BE2C (cell line): Measurements from ENCODE around the gene LLGL2.

Experiments
- DNase-seq: peaks from one replicate; pipeline ENCODE4 v3.0.0-alpha.2; 2020
- H3K27me3 ChIP-seq: fragments of 250-450 bp; sonication (Bioruptor Pico); 2 replicates; pipeline ENCODE4 v1.5.1; 2020; ENCODE audit warnings: mild to moderate bottlenecking
- H3K36me3 ChIP-seq: fragments of 250-450 bp; sonication (Bioruptor Pico); 2 replicates; pipeline ENCODE4 v1.5.1; 2020; ENCODE audit warnings: mild to moderate bottlenecking
- H3K4me1 ChIP-seq: fragments of 250-450 bp; sonication (Bioruptor Pico); 2 replicates; pipeline ENCODE4 v1.5.1; 2020
- H3K4me3 ChIP-seq: 2 replicates; pipeline ENCODE4 v1.5.1; 2011; ENCODE audit warnings: low read depth, low read length
- H3K9me3 ChIP-seq: fragments of 250-450 bp; sonication (Bioruptor Pico); 2 replicates; pipeline ENCODE4 v1.5.1; 2020
- TF ChIP-seq, protein P1 (sequence below): IDR thresholded peaks from 2 replicates; pipeline ENCODE4 v1.5.1; 2012; ENCODE audit warnings: mild to moderate bottlenecking, low read depth, low read length

The LLGL2 gene

DNA sequence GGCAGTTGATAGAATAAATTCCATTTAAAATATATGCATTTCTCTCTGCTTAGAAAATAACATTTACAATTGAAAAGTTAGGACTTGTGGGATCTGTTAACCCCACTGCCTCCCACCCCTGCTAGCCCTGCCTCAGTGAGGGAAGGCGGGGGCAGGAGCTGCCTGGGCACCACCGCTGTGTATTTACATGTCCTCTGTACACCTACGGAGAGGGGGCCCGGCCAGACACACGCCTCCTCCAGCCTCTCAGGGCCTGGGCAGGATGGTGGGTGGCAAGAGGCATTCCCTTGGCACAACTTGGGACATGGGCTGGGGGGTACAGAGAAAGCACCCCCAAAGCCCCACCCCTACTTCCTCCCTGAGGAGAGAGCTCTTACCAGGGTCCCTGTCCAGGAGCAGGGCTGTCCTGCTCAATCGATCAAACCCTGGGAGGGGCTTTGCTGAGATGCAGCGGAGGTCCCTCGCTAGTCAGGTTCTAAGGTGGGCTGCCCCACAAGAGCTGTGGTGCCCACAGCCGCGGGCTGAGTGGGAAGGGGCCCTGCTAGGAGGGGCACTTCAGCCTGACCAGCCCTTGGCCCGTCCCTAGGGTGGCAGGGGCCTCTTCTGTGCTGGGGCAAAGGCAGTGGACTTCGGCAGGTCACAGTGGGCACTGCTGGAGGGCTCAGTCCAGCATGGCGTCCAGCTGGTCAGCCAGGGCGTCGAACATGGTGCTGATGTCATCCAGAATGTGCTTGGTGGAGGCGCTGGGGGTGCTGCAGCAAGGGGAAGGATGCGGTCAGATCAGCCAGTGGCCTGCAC, 24.9 kb upstream of the LLGL2 start:
- Histone ChIP-seq H3K36me3 (peaks cover 55% of the 10 kb centered on the region), H3K9me3 (no peaks in the 10 kb centered on the region), H3K27me3 (no peaks in the 10 kb centered on the region), H3K4me3 (no peak overlapping the region), H3K4me1 (no peaks in the 10 kb centered on the region)
- no peak for DNase-seq
- TF ChIP-seq, protein P1, sequence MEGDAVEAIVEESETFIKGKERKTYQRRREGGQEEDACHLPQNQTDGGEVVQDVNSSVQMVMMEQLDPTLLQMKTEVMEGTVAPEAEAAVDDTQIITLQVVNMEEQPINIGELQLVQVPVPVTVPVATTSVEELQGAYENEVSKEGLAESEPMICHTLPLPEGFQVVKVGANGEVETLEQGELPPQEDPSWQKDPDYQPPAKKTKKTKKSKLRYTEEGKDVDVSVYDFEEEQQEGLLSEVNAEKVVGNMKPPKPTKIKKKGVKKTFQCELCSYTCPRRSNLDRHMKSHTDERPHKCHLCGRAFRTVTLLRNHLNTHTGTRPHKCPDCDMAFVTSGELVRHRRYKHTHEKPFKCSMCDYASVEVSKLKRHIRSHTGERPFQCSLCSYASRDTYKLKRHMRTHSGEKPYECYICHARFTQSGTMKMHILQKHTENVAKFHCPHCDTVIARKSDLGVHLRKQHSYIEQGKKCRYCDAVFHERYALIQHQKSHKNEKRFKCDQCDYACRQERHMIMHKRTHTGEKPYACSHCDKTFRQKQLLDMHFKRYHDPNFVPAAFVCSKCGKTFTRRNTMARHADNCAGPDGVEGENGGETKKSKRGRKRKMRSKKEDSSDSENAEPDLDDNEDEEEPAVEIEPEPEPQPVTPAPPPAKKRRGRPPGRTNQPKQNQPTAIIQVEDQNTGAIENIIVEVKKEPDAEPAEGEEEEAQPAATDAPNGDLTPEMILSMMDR: no peak

DNA sequence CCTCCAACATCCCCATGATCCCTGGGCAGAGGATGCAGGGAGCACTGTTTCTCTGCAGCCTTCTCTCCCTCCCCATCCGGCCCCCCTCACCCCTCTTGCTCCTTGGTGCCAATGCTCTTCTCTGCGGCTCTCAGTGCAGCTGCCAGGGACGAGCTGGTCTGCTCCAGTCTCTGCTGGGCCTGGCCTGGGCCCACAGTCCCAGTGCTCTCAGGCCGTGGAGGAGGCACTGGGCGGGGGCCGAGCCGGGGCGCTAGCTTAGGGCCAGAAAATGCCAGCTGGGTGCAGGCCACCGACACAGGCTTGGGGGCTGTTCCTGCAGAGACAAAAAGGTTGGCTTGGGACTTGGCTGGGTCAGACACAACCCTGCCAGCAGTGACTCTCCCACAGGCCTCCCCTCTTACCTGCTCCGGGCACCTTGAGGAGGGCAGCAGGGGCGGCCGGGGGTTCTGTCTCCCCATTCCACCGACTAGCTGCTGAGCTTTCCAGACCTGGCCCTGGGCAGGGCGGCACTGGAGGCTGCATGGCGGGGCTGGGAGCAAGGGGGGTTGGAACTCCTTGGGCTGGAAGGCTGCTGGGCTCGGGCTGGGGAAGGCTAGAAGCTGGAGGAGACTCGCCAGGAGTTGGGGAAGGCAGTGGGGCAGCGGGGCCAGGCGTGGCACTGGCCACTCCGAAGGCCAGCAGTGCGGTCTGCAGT, 24.0 kb upstream of the LLGL2 start:
- H3K36me3 ChIP-seq: peaks cover 50% of the 10 kb centered on the region
- no peak for DNase-seq

DNA sequence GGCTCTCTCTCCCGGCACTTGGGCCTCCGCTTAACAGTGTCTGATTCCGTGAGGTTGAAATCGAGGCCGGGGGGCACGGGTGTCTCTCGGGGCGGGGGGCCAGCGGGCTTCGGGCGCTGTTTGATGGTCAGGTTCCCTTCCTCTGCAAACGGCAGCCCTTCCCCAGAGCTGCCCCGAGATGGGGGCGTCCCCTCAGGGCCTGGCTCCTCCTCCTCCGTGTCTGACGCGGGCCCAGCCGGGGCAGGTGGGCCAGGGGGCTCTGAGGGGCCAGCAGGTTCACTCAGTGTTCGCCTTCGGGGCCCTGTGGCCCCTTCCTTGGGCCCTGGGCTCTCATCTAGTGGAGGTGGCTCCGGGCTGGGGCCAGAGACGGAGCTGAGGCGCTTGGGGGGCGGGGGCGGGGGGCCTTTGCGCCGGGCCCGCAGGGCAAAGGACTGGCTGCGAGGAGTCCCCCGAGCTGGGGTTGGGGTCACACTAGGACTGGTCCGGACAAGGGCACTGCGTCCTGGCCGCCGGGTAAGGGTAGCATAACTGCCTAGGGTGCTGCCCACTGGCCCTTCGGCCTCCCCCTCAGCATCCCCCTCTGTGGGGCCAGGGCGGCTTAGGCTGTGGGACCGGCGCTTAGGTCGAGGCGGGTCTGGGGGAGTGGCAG, 23.3 kb upstream of the LLGL2 start:
- Histone ChIP-seq H3K36me3 (peaks cover 45% of the 10 kb centered on the region), H3K4me3 (no peak overlapping the region), H3K9me3 (no peaks in the 10 kb centered on the region), H3K27me3 (no peaks in the 10 kb centered on the region), H3K4me1 (no peaks in the 10 kb centered on the region)
- TF ChIP-seq, protein P1: no peak
- no peak for DNase-seq

More for the DNA sequence above, 24.0 kb upstream of the LLGL2 start:
- no peaks in the 10 kb centered on the region for H3K4me1 ChIP-seq
- H3K9me3 ChIP-seq: no peaks in the 10 kb centered on the region
- TF ChIP-seq, protein P1: no peak
- H3K27me3 ChIP-seq: no peaks in the 10 kb centered on the region
- no peak overlapping the region for H3K4me3 ChIP-seq

DNA sequence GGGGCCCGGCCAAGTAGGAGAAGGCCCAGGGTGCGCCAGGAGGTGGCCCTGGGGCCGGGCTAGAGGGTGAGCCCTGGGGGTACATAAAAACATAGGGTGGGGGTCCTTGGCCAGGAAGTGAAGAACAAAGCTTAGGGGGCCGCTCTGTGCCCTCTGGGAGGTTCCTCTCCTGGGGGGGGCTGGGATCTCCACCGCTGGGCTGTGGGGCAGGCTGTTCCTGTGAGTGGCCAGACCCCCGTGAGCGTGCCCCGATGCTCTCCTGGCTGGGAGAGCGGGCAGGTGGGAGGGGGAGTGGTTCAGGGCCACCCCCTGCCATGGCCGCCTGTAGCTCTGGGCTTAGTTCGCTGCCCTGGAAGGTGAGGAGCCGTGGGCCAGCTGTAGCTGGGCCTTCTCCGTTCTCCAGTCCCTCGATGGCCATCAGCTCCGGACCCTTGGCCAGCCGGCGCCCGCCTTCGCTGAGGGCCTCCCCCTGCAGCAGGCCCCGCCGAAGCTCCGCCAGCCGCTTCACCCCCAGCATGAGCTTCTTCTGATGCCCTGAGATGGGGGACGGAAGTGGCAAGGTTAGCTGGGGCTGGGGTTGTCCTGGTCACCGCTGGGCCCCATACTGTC, 22.7 kb upstream of the LLGL2 start:
- peaks cover 41% of the 10 kb centered on the region for H3K36me3 ChIP-seq
- H3K4me3 ChIP-seq: no peak overlapping the region
- TF ChIP-seq, protein P1: no peak
- DNase-seq: no peak
- no peaks in the 10 kb centered on the region for H3K9me3 ChIP-seq
- H3K27me3 ChIP-seq: no peaks in the 10 kb centered on the region
- H3K4me1 ChIP-seq: no peaks in the 10 kb centered on the region

DNA sequence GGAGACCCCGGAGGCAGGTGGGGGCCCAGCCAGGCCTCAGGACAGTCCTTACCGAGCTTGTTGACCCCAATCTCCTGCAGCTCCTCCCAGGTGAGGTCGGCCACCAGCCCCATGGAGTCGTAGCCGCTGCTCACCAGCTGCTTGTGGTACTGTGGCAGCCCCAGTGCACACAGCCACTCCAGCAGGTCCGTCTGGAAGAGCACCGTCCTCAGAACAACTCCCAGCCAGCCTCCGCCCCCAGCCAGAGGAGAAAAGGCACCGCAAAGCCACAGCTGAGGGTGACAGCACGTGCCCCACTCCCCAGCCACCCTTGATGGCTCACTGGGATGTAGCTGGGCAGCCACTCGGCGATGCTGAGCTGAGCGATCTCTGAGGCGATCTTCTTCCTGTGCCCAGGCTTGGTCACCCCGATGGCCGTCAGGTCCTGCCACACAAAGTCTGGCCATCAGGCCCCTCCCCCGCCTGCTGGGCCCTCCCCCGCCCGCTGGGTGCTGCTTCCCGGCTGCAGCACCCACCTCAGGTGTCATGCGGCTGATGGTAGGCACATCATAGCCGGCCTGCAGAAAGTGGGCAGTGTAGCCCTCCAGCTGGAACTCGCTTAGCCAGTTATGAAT, 22.1 kb upstream of the LLGL2 start:
- peaks cover 35% of the 10 kb centered on the region for H3K36me3 ChIP-seq
- H3K4me1 ChIP-seq: no peaks in the 10 kb centered on the region
- DNase-seq: no peak
- no peak overlapping the region for H3K4me3 ChIP-seq
- H3K27me3 ChIP-seq: no peaks in the 10 kb centered on the region
- no peaks in the 10 kb centered on the region for H3K9me3 ChIP-seq
- TF ChIP-seq, protein P1: no peak
